AML-193 (cell line): ENCODE results near the gene C16orf90.

Experiments
- DNase-seq, 2 experiments: peaks; one replicate each; lab custom pipeline; 2025; lab: John Stamatoyannopoulos, UW

The C16orf90 gene

GRCh38 chr16:3495176-3495575 lies at the start of gene C16orf90:
C16orf90 (minus strand) TSS chr16:3495489; CDS start chr16:3495421, 68 bp downstream.
- DNase-seq, result no peak

- no peak for DNase-seq
Observed at GRCh38 chr16:3542601-3543373, 47.5 kb upstream of the C16orf90 start.

GRCh38 chr16:3541527-3542155 lies 46.4 kb upstream of the C16orf90 start:
- no peak for DNase-seq

GRCh38 chr16:3538222-3538621 lies 42.9 kb upstream of the C16orf90 start:
- DNase-seq, result no peak

GRCh38 chr16:3536851-3537250 lies 41.6 kb upstream of the C16orf90 start:
- no peak for DNase-seq

- no peak for DNase-seq
Observed at GRCh38 chr16:3536271-3536731, 41.0 kb upstream of the C16orf90 start.

GRCh38 chr16:3534126-3534525 lies 38.8 kb upstream of the C16orf90 start:
- no peak for DNase-seq

GRCh38 chr16:3532741-3533140 lies 37.5 kb upstream of the C16orf90 start:
- no peak for DNase-seq

GRCh38 chr16:3530371-3530914 lies 35.2 kb upstream of the C16orf90 start:
- no peak for DNase-seq

- DNase-seq, result no peak
Observed at GRCh38 chr16:3529175-3529574, 33.9 kb upstream of the C16orf90 start.

GRCh38 chr16:3528406-3528805 lies 33.1 kb upstream of the C16orf90 start:
- DNase-seq, result no peak

GRCh38 chr16:3527216-3527829 lies 32.0 kb upstream of the C16orf90 start:
- DNase-seq, result peak; percentile 2 to 20

- DNase-seq, result no peak
Observed at GRCh38 chr16:3525951-3526350, 30.7 kb upstream of the C16orf90 start.

GRCh38 chr16:3523281-3523680 lies 28.0 kb upstream of the C16orf90 start:
- DNase-seq, result no peak

GRCh38 chr16:3520841-3521240 lies 25.6 kb upstream of the C16orf90 start:
- no peak for DNase-seq

GRCh38 chr16:3520413-3520812 lies 25.1 kb upstream of the C16orf90 start:
- DNase-seq, result no peak

- DNase-seq, result no peak
Observed at GRCh38 chr16:3519581-3519980, 24.3 kb upstream of the C16orf90 start.

- DNase-seq, result no peak
Observed at GRCh38 chr16:3518986-3519348, 23.7 kb upstream of the C16orf90 start.

- no peak for DNase-seq
Observed at GRCh38 chr16:3518292-3518985, 23.1 kb upstream of the C16orf90 start.

- DNase-seq, result no peak
Observed at GRCh38 chr16:3515897-3516296, 20.6 kb upstream of the C16orf90 start.

- DNase-seq, result no peak
Observed at GRCh38 chr16:3514621-3515020, 19.3 kb upstream of the C16orf90 start.

GRCh38 chr16:3513892-3514583 lies 18.7 kb upstream of the C16orf90 start:
- DNase-seq, result no peak
